ENCODE results near the gene EVA1B.

The EVA1B gene

GRCh38 chr1:36320291-36320761 lies 3.1 kb downstream of the EVA1B start:
- no peak for DNase-seq

- no peak for DNase-seq
Measured at GRCh38 chr1:36309397-36309796, 14.0 kb downstream of the EVA1B start.

- DNase-seq: no peak
Measured at GRCh38 chr1:36307601-36308330, 15.7 kb downstream of the EVA1B start.

GRCh38 chr1:36306902-36307456 lies 16.5 kb downstream of the EVA1B start:
- peak in 13 of 14 donors; percentile 27 to 90 (median 57) for DNase-seq

GRCh38 chr1:36306210-36306901 lies 17.1 kb downstream of the EVA1B start, which contains the start of gene SH3D21:
Gene SH3D21 (plus strand): TSS chr1:36306368. CDS start chr1:36306421, 53 bp downstream.
- DNase-seq: peak in 2 of 14 donors; percentile 25 to 36

GRCh38 chr1:36305915-36306209 lies 17.6 kb downstream of the EVA1B start:
- DNase-seq: no peak

GRCh38 chr1:36304970-36305914 lies 18.2 kb downstream of the EVA1B start:
- no peak for DNase-seq

- peak in 2 of 14 donors; percentile 10 for DNase-seq
Measured at GRCh38 chr1:36304521-36304920, 18.9 kb downstream of the EVA1B start.

GRCh38 chr1:36303650-36304360 lies 19.6 kb downstream of the EVA1B start:
- no peak for DNase-seq

GRCh38 chr1:36303244-36303643 lies 20.2 kb downstream of the EVA1B start:
- no peak for DNase-seq

GRCh38 chr1:36301220-36301619 lies 22.2 kb downstream of the EVA1B start:
- peak in 1 of 14 donors; percentile 13 for DNase-seq

- DNase-seq: no peak
Measured at GRCh38 chr1:36300526-36300925, 22.9 kb downstream of the EVA1B start.

GRCh38 chr1:36298640-36299039 lies 24.8 kb downstream of the EVA1B start:
- DNase-seq: no peak

GRCh38 chr1:36297062-36297461 lies 26.4 kb downstream of the EVA1B start:
- DNase-seq: no peak

GRCh38 chr1:36295390-36295789 lies 28.1 kb downstream of the EVA1B start:
- no peak for DNase-seq

- no peak for DNase-seq
Measured at GRCh38 chr1:36287595-36287994, 35.9 kb downstream of the EVA1B start.

- DNase-seq: no peak
Measured at GRCh38 chr1:36286802-36287201, 36.6 kb downstream of the EVA1B start.

- DNase-seq: peak in 4 of 14 donors; percentile 9 to 60 (median 29)
Measured at GRCh38 chr1:36285443-36286101, 37.9 kb downstream of the EVA1B start.

- no peak for DNase-seq
Measured at GRCh38 chr1:36284517-36284916, 38.9 kb downstream of the EVA1B start.

GRCh38 chr1:36284061-36284460 lies 39.4 kb downstream of the EVA1B start:
- DNase-seq: no peak

- no peak for DNase-seq
Measured at GRCh38 chr1:36279789-36280296, 43.6 kb downstream of the EVA1B start.

All from C1 segment of cervical spinal cord (tissue), 14 donors.